HL-60 (cell line): ENCODE measurements around the gene SLC24A3.

Source experiments
- GABPA ChIP-seq: IDR thresholded peaks from 2 replicates; pipeline ENCODE4 v1.6.1; 2012; ENCODE audit warnings: low read depth
- POLR2AphosphoS5 ChIP-seq: IDR thresholded peaks from 2 replicates; pipeline ENCODE4 v1.6.1; 2012; ENCODE audit warnings: low read depth
- TF ChIP-seq, protein P1 (sequence below): IDR thresholded peaks from one replicate; pipeline ENCODE4 v1.5.1; 2011; ENCODE audit warnings: low read length, control low read depth, inconsistent platforms; ENCODE audit not compliant: insufficient read depth
- TF ChIP-seq, protein P2 (sequence below): IDR thresholded peaks from 2 replicates; pipeline ENCODE4 v1.6.1; 2012; ENCODE audit warnings: low read depth; ENCODE audit not compliant: insufficient replicate concordance

DNA sequence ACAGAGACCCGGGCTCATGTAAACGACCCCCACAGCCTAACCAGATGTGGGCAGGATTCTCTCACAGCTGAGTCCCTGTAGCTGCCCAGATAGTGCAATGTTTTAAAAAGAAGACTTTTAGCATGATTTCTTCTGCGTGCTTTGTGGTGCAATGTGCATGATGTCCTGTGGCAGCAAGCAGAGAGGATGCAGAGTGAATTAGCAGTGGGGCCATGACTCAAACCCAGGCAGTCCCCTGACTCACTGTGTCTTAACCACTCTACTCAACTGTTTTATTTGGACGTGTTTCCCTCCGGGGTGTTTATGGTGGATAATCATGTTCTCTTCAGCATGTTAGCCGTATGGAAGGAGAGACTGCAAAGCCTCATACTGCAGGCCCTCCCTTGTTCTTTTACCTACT, 247.9 kb downstream of the SLC24A3 start:
- TF ChIP-seq, protein P1, sequence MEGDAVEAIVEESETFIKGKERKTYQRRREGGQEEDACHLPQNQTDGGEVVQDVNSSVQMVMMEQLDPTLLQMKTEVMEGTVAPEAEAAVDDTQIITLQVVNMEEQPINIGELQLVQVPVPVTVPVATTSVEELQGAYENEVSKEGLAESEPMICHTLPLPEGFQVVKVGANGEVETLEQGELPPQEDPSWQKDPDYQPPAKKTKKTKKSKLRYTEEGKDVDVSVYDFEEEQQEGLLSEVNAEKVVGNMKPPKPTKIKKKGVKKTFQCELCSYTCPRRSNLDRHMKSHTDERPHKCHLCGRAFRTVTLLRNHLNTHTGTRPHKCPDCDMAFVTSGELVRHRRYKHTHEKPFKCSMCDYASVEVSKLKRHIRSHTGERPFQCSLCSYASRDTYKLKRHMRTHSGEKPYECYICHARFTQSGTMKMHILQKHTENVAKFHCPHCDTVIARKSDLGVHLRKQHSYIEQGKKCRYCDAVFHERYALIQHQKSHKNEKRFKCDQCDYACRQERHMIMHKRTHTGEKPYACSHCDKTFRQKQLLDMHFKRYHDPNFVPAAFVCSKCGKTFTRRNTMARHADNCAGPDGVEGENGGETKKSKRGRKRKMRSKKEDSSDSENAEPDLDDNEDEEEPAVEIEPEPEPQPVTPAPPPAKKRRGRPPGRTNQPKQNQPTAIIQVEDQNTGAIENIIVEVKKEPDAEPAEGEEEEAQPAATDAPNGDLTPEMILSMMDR = no peak
- TF ChIP-seq, protein P2, sequence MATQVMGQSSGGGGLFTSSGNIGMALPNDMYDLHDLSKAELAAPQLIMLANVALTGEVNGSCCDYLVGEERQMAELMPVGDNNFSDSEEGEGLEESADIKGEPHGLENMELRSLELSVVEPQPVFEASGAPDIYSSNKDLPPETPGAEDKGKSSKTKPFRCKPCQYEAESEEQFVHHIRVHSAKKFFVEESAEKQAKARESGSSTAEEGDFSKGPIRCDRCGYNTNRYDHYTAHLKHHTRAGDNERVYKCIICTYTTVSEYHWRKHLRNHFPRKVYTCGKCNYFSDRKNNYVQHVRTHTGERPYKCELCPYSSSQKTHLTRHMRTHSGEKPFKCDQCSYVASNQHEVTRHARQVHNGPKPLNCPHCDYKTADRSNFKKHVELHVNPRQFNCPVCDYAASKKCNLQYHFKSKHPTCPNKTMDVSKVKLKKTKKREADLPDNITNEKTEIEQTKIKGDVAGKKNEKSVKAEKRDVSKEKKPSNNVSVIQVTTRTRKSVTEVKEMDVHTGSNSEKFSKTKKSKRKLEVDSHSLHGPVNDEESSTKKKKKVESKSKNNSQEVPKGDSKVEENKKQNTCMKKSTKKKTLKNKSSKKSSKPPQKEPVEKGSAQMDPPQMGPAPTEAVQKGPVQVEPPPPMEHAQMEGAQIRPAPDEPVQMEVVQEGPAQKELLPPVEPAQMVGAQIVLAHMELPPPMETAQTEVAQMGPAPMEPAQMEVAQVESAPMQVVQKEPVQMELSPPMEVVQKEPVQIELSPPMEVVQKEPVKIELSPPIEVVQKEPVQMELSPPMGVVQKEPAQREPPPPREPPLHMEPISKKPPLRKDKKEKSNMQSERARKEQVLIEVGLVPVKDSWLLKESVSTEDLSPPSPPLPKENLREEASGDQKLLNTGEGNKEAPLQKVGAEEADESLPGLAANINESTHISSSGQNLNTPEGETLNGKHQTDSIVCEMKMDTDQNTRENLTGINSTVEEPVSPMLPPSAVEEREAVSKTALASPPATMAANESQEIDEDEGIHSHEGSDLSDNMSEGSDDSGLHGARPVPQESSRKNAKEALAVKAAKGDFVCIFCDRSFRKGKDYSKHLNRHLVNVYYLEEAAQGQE = no peak
- TF ChIP-seq POLR2AphosphoS5 (no peak), GABPA (no peak)
